ENCODE measurements around the gene GABRP.

Gene GABRP

GRCh38 chr5:170861917-170862766 is 78.6 kb downstream of the GABRP start, which contains the start of gene RANBP17:
Gene RANBP17 (plus strand): TSS chr5:170862018.
- peaks cover 21% of the 10 kb centered on the region for H3K27me3 ChIP-seq (ENCODE audit: insufficient read depth, poor library complexity, severe bottlenecking)
- no peak for TF ChIP-seq GABPA (IDR thresholded peaks at IDR 0.05; ENCODE audit: low read depth)
- no peak for TF ChIP-seq CTCF (IDR thresholded peaks at IDR 0.05; ENCODE audit: insufficient read depth, low read length)
- no peak for TF ChIP-seq POLR2AphosphoS5 (IDR thresholded peaks at IDR 0.05; ENCODE audit: low read depth)
- TF ChIP-seq SPI1 (IDR thresholded peaks at IDR 0.05; ENCODE audit: borderline replicate concordance, low read depth) = no peak
- no peak for TF ChIP-seq REST (IDR thresholded peaks at IDR 0.05; ENCODE audit: insufficient replicate concordance, low read depth)
- no peak within 1 kb of the TSS for H3K27ac ChIP-seq (replicated peaks)
- peak within 1 kb of the TSS; percentile 54 for H3K4me3 ChIP-seq (replicated peaks; ENCODE audit: insufficient read depth, low read length)
- DNase-seq (ENCODE audit: low read depth in 1 of 2, low spot score in 1 of 2) = peak in 1 of 2 experiments; percentile 21

GRCh38 chr5:170863646-170864045 is 80.1 kb downstream of the GABRP start:
- DNase-seq (ENCODE audit: low read depth in 1 of 2, low spot score in 1 of 2) = no peak
- TF ChIP-seq CTCF (IDR thresholded peaks at IDR 0.05; ENCODE audit: insufficient read depth, low read length) (no peak), REST (IDR thresholded peaks at IDR 0.05; ENCODE audit: insufficient replicate concordance, low read depth) (no peak), SPI1 (IDR thresholded peaks at IDR 0.05; ENCODE audit: borderline replicate concordance, low read depth) (no peak), POLR2AphosphoS5 (IDR thresholded peaks at IDR 0.05; ENCODE audit: low read depth) (no peak), GABPA (IDR thresholded peaks at IDR 0.05; ENCODE audit: low read depth) (no peak)
- H3K27me3 ChIP-seq (ENCODE audit: insufficient read depth, poor library complexity, severe bottlenecking) = peaks cover 21% of the 10 kb centered on the region
- no peak overlapping the region for H3K4me3 ChIP-seq (replicated peaks; ENCODE audit: insufficient read depth, low read length)
- no peak overlapping the region for H3K27ac ChIP-seq (replicated peaks)
